Posterior vena cava (tissue), 2 donors: ENCODE measurements around the gene NAALADL2. TPM values are rescaled to one million over a fixed set of nuclear protein-coding genes. Genes with fewer than 3 reads are reported as not detected.
"Not testable (repeated sequence)": the region's sequence is repeated elsewhere in the genome, so short reads cannot be mapped to it uniquely, and the experiment has no call there.

Source experiments
- DNase-seq: peaks from one replicate; pipeline ENCODE4 v3.0.0-alpha.2; 2020; ENCODE audit warnings: low spot score
- intact Hi-C, 2 donors: fragments of 100-400 bp; cut with DNase I; formaldehyde crosslinking; loops; one replicate each; pipeline versions ENCODE4 v1.14.1 to v1.14.2; 2022 to 2023
- microRNA-seq, 2 donors: library from miRNA; unstranded; fragments of <30 nt; microRNA quantifications; one replicate each; pipeline ENCODE4 v1.2.0, GENCODE V29; 2020 to 2021; ENCODE audit warnings: borderline microRNAs expressed in 2 of 2
- total RNA-seq, 2 donors: library from RNA; stranded (reverse); fragmentation: NEBNext Ultra II Directional; extraction: Animal tissue kit (Norgen Biotek cat#: 25700); gene quantifications; one replicate each; pipeline ENCODE4 v1.2.1, GENCODE V29; 2021
- donor health status: DM: yes; HTN: yes; CAD: no.
- donor health status: DM: yes; HTN: yes; CAD: no.

NAALADL2 gene
- total RNA-seq, 2 donors from 2014 or later: 12.3 to 18.2 TPM

- intact Hi-C loops: no loop called here
- DNase-seq: no peak
Observed at GRCh38 chr3:175805825-175806224, 946.7 kb downstream of the NAALADL2 start.

GRCh38 chr3:175807175-175807574, 948.0 kb downstream of the NAALADL2 start:
- DNase-seq: no peak
- intact Hi-C loops: no loop called here

GRCh38 chr3:175818811-175819464, 959.8 kb downstream of the NAALADL2 start:
- intact Hi-C loops: no loop called here
- no peak for DNase-seq

- DNase-seq, intact Hi-C loops: not testable (repeated sequence)
Observed at GRCh38 chr3:175822766-175823491, 963.8 kb downstream of the NAALADL2 start.

GRCh38 chr3:175825016-175825580, 966.0 kb downstream of the NAALADL2 start:
- intact Hi-C loops, DNase-seq: not testable (repeated sequence)

- intact Hi-C loops: no loop called here
- DNase-seq: no peak
Observed at GRCh38 chr3:175826759-175827158, 967.6 kb downstream of the NAALADL2 start.

GRCh38 chr3:175829809-175830208, 970.7 kb downstream of the NAALADL2 start:
- DNase-seq, intact Hi-C loops: not testable (repeated sequence)

GRCh38 chr3:175835763-175836162, 976.6 kb downstream of the NAALADL2 start:
- intact Hi-C loops, DNase-seq: not testable (repeated sequence)

GRCh38 chr3:175836617-175837016, 977.5 kb downstream of the NAALADL2 start:
- intact Hi-C loops: no loop called here
- no peak for DNase-seq

GRCh38 chr3:175837962-175838361, 978.8 kb downstream of the NAALADL2 start:
- DNase-seq: no peak
- intact Hi-C loops: no loop called here

- intact Hi-C loops: no loop called here
- DNase-seq: no peak
Observed at GRCh38 chr3:175839366-175840005, 980.4 kb downstream of the NAALADL2 start.

- intact Hi-C loops: no loop called here
- no peak for DNase-seq
Observed at GRCh38 chr3:175851541-175851940, 992.4 kb downstream of the NAALADL2 start.

- intact Hi-C loops: no loop called here
- DNase-seq: no peak
Observed at GRCh38 chr3:175852560-175852959, 993.4 kb downstream of the NAALADL2 start.

- no peak for DNase-seq
- intact Hi-C loops: loop anchor here in 1 of 2 donors (5.0 kb wide), 1 partner anchor 640 kb away; no protein-coding TSS in a partner anchor
Observed at GRCh38 chr3:175857666-175858270, 998.6 kb downstream of the NAALADL2 start.

Small RNA genes within 50 kb of the gene (microRNA-seq; reads per million reads assigned to microRNA genes)
- 0 reads per million in 2 donors for gene MIR4789
